IMR-90 (cell line): ENCODE measurements around the gene COL3A1.

Source experiments
- BHLHE40 ChIP-seq: fragments of 150-350 bp; IDR thresholded peaks from 2 replicates; pipeline ENCODE4 v1.6.1; 2016; ENCODE audit warnings: mild to moderate bottlenecking, low read depth, low read length
- CEBPB ChIP-seq: IDR thresholded peaks from 2 replicates; pipeline ENCODE4 v1.6.1; 2012; ENCODE audit warnings: low read depth, low read length, improper control_type of control experiment
- CHD1 ChIP-seq: IDR thresholded peaks from 2 replicates; pipeline ENCODE4 v1.6.1; 2012; ENCODE audit warnings: low read depth, low read length, improper control_type of control experiment
- CTCF ChIP-seq: conservative IDR thresholded peaks from 2 replicates; pipeline ENCODE4 v1.5.1; 2012; ENCODE audit warnings: mild to moderate bottlenecking, low read depth, low read length, improper control_type of control experiment
- POLR2A ChIP-seq: IDR thresholded peaks from 2 replicates; pipeline ENCODE4 v1.6.1; 2012; ENCODE audit warnings: mild to moderate bottlenecking, low read depth, low read length
- RAD21 ChIP-seq: IDR thresholded peaks from 2 replicates; pipeline ENCODE4 v1.6.1; 2012; ENCODE audit warnings: low read length, improper control_type of control experiment
- RCOR1 ChIP-seq: IDR thresholded peaks from 2 replicates; pipeline ENCODE4 v1.6.1; 2012; ENCODE audit warnings: mild to moderate bottlenecking, low read length, improper control_type of control experiment; ENCODE audit not compliant: insufficient replicate concordance
- RFX5 ChIP-seq: IDR thresholded peaks from 2 replicates; pipeline ENCODE4 v1.8.0; 2012; ENCODE audit warnings: low read depth, mild to moderate bottlenecking, low read length, moderate library complexity
- SMC3 ChIP-seq: fragments of 150-350 bp; IDR thresholded peaks from 2 replicates; pipeline ENCODE4 v1.6.1; 2016; ENCODE audit warnings: low read depth, mild to moderate bottlenecking, antibody characterized with exemption, low read length, moderate library complexity

- no peak for TF ChIP-seq CTCF
- TF ChIP-seq POLR2A: no peak
- no peak for TF ChIP-seq SMC3
- TF ChIP-seq RAD21: no peak
- TF ChIP-seq BHLHE40: no peak
- no peak for TF ChIP-seq RCOR1
- TF ChIP-seq CEBPB: no peak
- no peak for TF ChIP-seq RFX5
- TF ChIP-seq CHD1: no peak
These were observed 83.1 kb downstream of the COL3A1 start for GRCh38 chr2:189057316-189057715.
